Gastrocnemius medialis (tissue), 4 donors: Measurements from ENCODE around the gene CIDEA. TPM values are rescaled to one million over a fixed set of nuclear protein-coding genes. Genes with fewer than 3 reads are reported as not detected.

ENCODE experiments used
- ATAC-seq, 2 donors: fragments of 150-250 bp; one replicate each; pipeline ENCODE4 v1.9.1; 2016
- DNase-seq, 2 donors: peaks; one replicate each; pipeline ENCODE4 v3.0.0-alpha.2; 2019
- H3K27ac ChIP-seq, 4 donors: fragments of 200-600 bp; sonication (generic); 1 replicate in 1 of 4; 2 replicates in 3 of 4; pipeline ENCODE4 v1.5.1; 2016 to 2018; ENCODE audit warnings: mild to moderate bottlenecking in 2 of 4, moderate library complexity in 1 of 4
- H3K27me3 ChIP-seq, 3 donors: fragments of 200-600 bp; sonication (generic) in 2 of 3; 1 replicate in 1 of 3; 2 replicates in 2 of 3; pipeline versions ENCODE4 v1.5.1 to v1.6.0; 2016 to 2019; ENCODE audit warnings: mild to moderate bottlenecking in 1 of 3, moderate library complexity in 1 of 3
- H3K36me3 ChIP-seq, 2 donors: fragments of 200-600 bp; sonication (generic) in 1 of 2; one replicate each; pipeline ENCODE4 v1.5.1; 2017 to 2018
- H3K4me1 ChIP-seq, 2 donors: fragments of 200-600 bp; sonication (generic) in 1 of 2; one replicate each; pipeline ENCODE4 v1.5.1; 2016 to 2017; ENCODE audit warnings: mild to moderate bottlenecking in 2 of 2
- H3K4me3 ChIP-seq, 4 donors: fragments of 200-600 bp; sonication (generic) in 3 of 4; 1 replicate in 1 of 4; 2 replicates in 3 of 4; pipeline ENCODE4 v1.5.1; 2016 to 2019; ENCODE audit warnings: mild to moderate bottlenecking in 2 of 4
- H3K9me3 ChIP-seq, 3 donors: fragments of 200-600 bp; sonication (generic) in 2 of 3; 1 replicate in 1 of 3; 2 replicates in 2 of 3; pipeline ENCODE4 v1.5.1; 2016 to 2019
- CTCF ChIP-seq, 5 experiments: fragments of 450-650 bp in 3 of 5; fragments of 200-600 bp in 2 of 5; sonication (generic) in 2 of 5; IDR thresholded peaks in 4 of 5; conservative IDR thresholded peaks in 1 of 5; 1 replicate in 4 of 5; 2 replicates in 1 of 5; pipeline ENCODE4 v1.5.1; 2016 to 2019; ENCODE audit warnings: antibody characterized with exemption in 5 of 5, mild to moderate bottlenecking in 3 of 5, moderate library complexity in 3 of 5
- POLR2A ChIP-seq, 2 donors: fragments of 450-650 bp; IDR thresholded peaks; one replicate each; pipeline ENCODE4 v1.6.1; 2017; ENCODE audit warnings: antibody characterized with exemption in 2 of 2, mild to moderate bottlenecking in 2 of 2, moderate library complexity in 2 of 2
- in situ Hi-C, 4 donors: fragments of 200-750 bp; cut with MboI; loops; one replicate each; pipeline versions ENCODE4 v1.15.0 to v1.8.0; 2017; ENCODE audit warnings: low sequenced_read_pairs in 4 of 4
- intact Hi-C: fragments of 100-400 bp; cut with DNase I; formaldehyde crosslinking; loops from one replicate; pipeline ENCODE4 v1.15.1; 2023; ENCODE audit warnings: low total_unique reads
- total RNA-seq, 4 donors: library from RNA; depleted of rRNA; stranded (reverse); fragments of >200 nt; gene quantifications; one replicate each; pipeline versions ENCODE4 v1.1.0 to v1.2.3, GENCODE V29; 2016

The CIDEA gene
- total RNA-seq, 4 donors from 2014 or later = 0.33 to 7.4 TPM; not detected in 2

GRCh38 chr18:12307701-12308385, 53.7 kb downstream of the CIDEA start, which contains the start of gene TUBB6:
Gene TUBB6, plus strand, starts transcription at chr18:12308241. Its CDS starts 52 bp downstream, at chr18:12308293.
- TF ChIP-seq POLR2A (IDR thresholded peaks at IDR 0.05) = peak; percentile 38 to 66
- TF ChIP-seq CTCF (IDR thresholded peaks at IDR 0.05 in 4 of 5, conservative IDR thresholded peaks at IDR 0.05 in 1 of 5) = no peak
- peak within 1 kb of the TSS; percentile 72 to 87 (median 79) for H3K27ac ChIP-seq
- H3K4me3 ChIP-seq = peak within 1 kb of the TSS; percentile 62 to 73 (median 66)
- in situ Hi-C loops = no loop called here
- H3K27me3 ChIP-seq = peaks cover 20 to 31% (median 22%) of the 10 kb centered on the region in 3 donors
- peaks cover 0 to 14% of the 10 kb centered on the region in 2 donors for H3K36me3 ChIP-seq
- peaks cover 0 to 6% (median 0%) of the 10 kb centered on the region in 3 donors for H3K9me3 ChIP-seq
- DNase-seq (peak; percentile 24 to 27), ATAC-seq (peak; percentile 43 to 48)
- intact Hi-C loops = loop anchor here (1.0 to 5.0 kb wide), 2 partner anchors 36 to 69 kb away; partner anchors contain the start of gene AFG3L2
- peaks cover 6 to 18% of the 10 kb centered on the region in 2 donors for H3K4me1 ChIP-seq

- peaks cover 0 to 6% (median 0%) of the 10 kb centered on the region in 3 donors for H3K9me3 ChIP-seq
- peak in 1 of 2 donors; percentile 51 for TF ChIP-seq POLR2A (IDR thresholded peaks at IDR 0.05)
- TF ChIP-seq CTCF (IDR thresholded peaks at IDR 0.05 in 4 of 5, conservative IDR thresholded peaks at IDR 0.05 in 1 of 5) = no peak
- DNase-seq = peak; percentile 39 to 65
- in situ Hi-C loops (no loop called here), intact Hi-C loops (loop anchor here (1.0 to 5.0 kb wide), 2 partner anchors 36 to 69 kb away; partner anchors contain the start of gene AFG3L2)
- H3K4me1 ChIP-seq = peaks cover 6 to 18% of the 10 kb centered on the region in 2 donors
- H3K27me3 ChIP-seq = peaks cover 20 to 31% (median 22%) of the 10 kb centered on the region in 3 donors
- H3K36me3 ChIP-seq = peaks cover 0 to 14% of the 10 kb centered on the region in 2 donors
- H3K4me3 ChIP-seq = peak overlapping the region; percentile 62 to 73 (median 66)
- H3K27ac ChIP-seq = peak overlapping the region; percentile 72 to 87 (median 78)
- peak; percentile 74 to 83 for ATAC-seq
Observed at GRCh38 chr18:12308386-12309100, 54.4 kb downstream of the CIDEA start.

GRCh38 chr18:12309683-12310198, 55.6 kb downstream of the CIDEA start:
- peak overlapping the region in 2 of 4 donors; percentile 72 to 77 for H3K27ac ChIP-seq
- intact Hi-C loops (loop anchor here (5.0 kb wide), 1 partner anchor 37 kb away; no protein-coding TSS in a partner anchor), in situ Hi-C loops (no loop called here)
- ATAC-seq (no peak), DNase-seq (no peak)
- no peak for TF ChIP-seq POLR2A (IDR thresholded peaks at IDR 0.05)
- peaks cover 20 to 31% (median 22%) of the 10 kb centered on the region in 3 donors for H3K27me3 ChIP-seq
- H3K4me1 ChIP-seq = peaks cover 8 to 18% of the 10 kb centered on the region in 2 donors
- H3K9me3 ChIP-seq = peaks cover 0 to 6% (median 0%) of the 10 kb centered on the region in 3 donors
- H3K4me3 ChIP-seq = peak overlapping the region; percentile 62 to 73 (median 66)
- peaks cover 0 to 14% of the 10 kb centered on the region in 2 donors for H3K36me3 ChIP-seq

- peaks cover 16 to 26% of the 10 kb centered on the region in 2 donors for H3K4me1 ChIP-seq
- intact Hi-C loops = no loop called here
- DNase-seq (no peak), ATAC-seq (no peak)
- peak overlapping the region in 1 of 4 donors; percentile 5 for H3K27ac ChIP-seq
- H3K4me3 ChIP-seq = no peak overlapping the region
- TF ChIP-seq CTCF (IDR thresholded peaks at IDR 0.05 in 4 of 5, conservative IDR thresholded peaks at IDR 0.05 in 1 of 5) = no peak
- no peak for TF ChIP-seq POLR2A (IDR thresholded peaks at IDR 0.05)
- peaks cover 20 to 31% (median 22%) of the 10 kb centered on the region in 3 donors for H3K27me3 ChIP-seq
- peaks cover 0 to 6% (median 0%) of the 10 kb centered on the region in 3 donors for H3K9me3 ChIP-seq
- H3K36me3 ChIP-seq = peaks cover 0 to 14% of the 10 kb centered on the region in 2 donors
- in situ Hi-C loops = no loop called here
Observed at GRCh38 chr18:12310762-12311161, 56.6 kb downstream of the CIDEA start.
